DND-41 (cell line): ENCODE measurements around the gene LRRC43.

Experiments used
- ATAC-seq: fragments of 200-7000 bp; cut with Tn5 transposase; 3 replicates; pipeline ENCODE4 v1.9.1; 2021; ENCODE audit warnings: low read depth; ENCODE audit not compliant: insufficient read depth
- DNase-seq: peaks from one replicate; pipeline ENCODE4 v3.0.0-alpha.2; 2020
- H2AFZ ChIP-seq: 2 replicates; pipeline ENCODE4 v1.6.0; 2012; ENCODE audit warnings: low read depth, low read length
- H3K27ac ChIP-seq: 2 replicates; pipeline ENCODE4 v1.5.1; 2012; ENCODE audit warnings: low read length, inconsistent platforms
- H3K27me3 ChIP-seq: fragments of 200-600 bp; sonication (generic); 2 replicates; pipeline ENCODE4 v1.6.0; 2012; ENCODE audit warnings: low read length, mild to moderate bottlenecking, inconsistent platforms; ENCODE audit not compliant: insufficient read depth, poor library complexity
- H3K36me3 ChIP-seq: 2 replicates; pipeline ENCODE4 v1.5.1; 2012; ENCODE audit warnings: low read length, inconsistent platforms; ENCODE audit not compliant: insufficient read depth
- H3K4me1 ChIP-seq: 2 replicates; pipeline ENCODE4 v1.5.1; 2012; ENCODE audit warnings: mild to moderate bottlenecking, low read length; ENCODE audit not compliant: insufficient read depth
- H3K4me2 ChIP-seq: 2 replicates; pipeline ENCODE4 v1.6.0; 2012; ENCODE audit warnings: mild to moderate bottlenecking, moderate library complexity, low read length, inconsistent platforms; ENCODE audit not compliant: insufficient read depth
- H3K4me3 ChIP-seq, 2 experiments: fragments of 200-600 bp in 1 of 2; shearing (Covaris generic) in 1 of 2; 2 replicates each; pipeline ENCODE4 v1.5.1; 2012 to 2016; ENCODE audit warnings: inconsistent platforms in 2 of 2, low read length in 2 of 2, mild to moderate bottlenecking in 2 of 2, low read depth in 1 of 2, moderate library complexity in 1 of 2
- H3K79me2 ChIP-seq: 2 replicates; pipeline ENCODE4 v1.6.0; 2012; ENCODE audit warnings: low read length, inconsistent platforms; ENCODE audit not compliant: insufficient read depth
- H3K9ac ChIP-seq: 2 replicates; pipeline ENCODE4 v1.6.0; 2012; ENCODE audit warnings: low read depth, mild to moderate bottlenecking, inconsistent platforms, low read length, moderate library complexity
- H3K9me3 ChIP-seq: 2 replicates; pipeline ENCODE4 v1.5.1; 2012; ENCODE audit warnings: low read length, moderate library complexity, mild to moderate bottlenecking, inconsistent platforms; ENCODE audit not compliant: insufficient read depth, severe bottlenecking
- H4K20me1 ChIP-seq: 2 replicates; pipeline ENCODE4 v1.6.0; 2012; ENCODE audit warnings: low read length; ENCODE audit not compliant: insufficient read depth
- CTCF ChIP-seq: IDR thresholded peaks from 2 replicates; pipeline ENCODE4 v1.5.1; 2012; ENCODE audit warnings: borderline replicate concordance, low read length, moderate library complexity, mild to moderate bottlenecking; ENCODE audit not compliant: poor library complexity, severe bottlenecking; ENCODE audit errors: extremely low read depth
- EZH2 ChIP-seq: IDR thresholded peaks from 3 replicates; pipeline ENCODE4 v1.6.1; 2012; ENCODE audit warnings: borderline replicate concordance, low read depth, mild to moderate bottlenecking, moderate library complexity, low read length, inconsistent platforms; ENCODE audit not compliant: severe bottlenecking

The LRRC43 gene

GRCh38 chr12:122192441-122192840, 9.5 kb downstream of the LRRC43 start:
- Histone ChIP-seq H3K27me3 (peaks cover 1% of the 10 kb centered on the region), H3K4me2 (no peak overlapping the region), H2AFZ (no peak overlapping the region), H3K9me3 (no peaks in the 10 kb centered on the region), H3K27ac (no peak overlapping the region), H3K9ac (no peak overlapping the region), H4K20me1 (no peaks in the 10 kb centered on the region), H3K36me3 (no peaks in the 10 kb centered on the region), H3K4me3 (no peak overlapping the region), H3K79me2 (no peaks in the 10 kb centered on the region), H3K4me1 (no peaks in the 10 kb centered on the region)
- TF ChIP-seq EZH2 = no peak
- TF ChIP-seq CTCF = no peak
- DNase-seq = no peak
- ATAC-seq = no peak

GRCh38 chr12:122194804-122195203, 11.9 kb downstream of the LRRC43 start:
- TF ChIP-seq EZH2 = no peak
- TF ChIP-seq CTCF = no peak
- Histone ChIP-seq H2AFZ (no peak overlapping the region), H3K27ac (no peak overlapping the region), H3K36me3 (no peaks in the 10 kb centered on the region), H3K9ac (no peak overlapping the region), H3K4me3 (no peak overlapping the region), H4K20me1 (no peaks in the 10 kb centered on the region), H3K27me3 (peaks cover 3% of the 10 kb centered on the region), H3K4me2 (no peak overlapping the region), H3K4me1 (no peaks in the 10 kb centered on the region), H3K79me2 (no peaks in the 10 kb centered on the region), H3K9me3 (no peaks in the 10 kb centered on the region)
- DNase-seq (no peak), ATAC-seq (no peak)

GRCh38 chr12:122195405-122195804, 12.5 kb downstream of the LRRC43 start:
- Histone ChIP-seq H3K9ac (no peak overlapping the region), H3K27me3 (peaks cover 3% of the 10 kb centered on the region), H3K4me2 (no peak overlapping the region), H3K4me3 (no peak overlapping the region), H2AFZ (no peak overlapping the region), H3K36me3 (no peaks in the 10 kb centered on the region), H3K79me2 (no peaks in the 10 kb centered on the region), H3K27ac (no peak overlapping the region), H4K20me1 (no peaks in the 10 kb centered on the region), H3K4me1 (no peaks in the 10 kb centered on the region), H3K9me3 (no peaks in the 10 kb centered on the region)
- TF ChIP-seq CTCF (no peak), EZH2 (no peak)
- DNase-seq (no peak), ATAC-seq (no peak)

GRCh38 chr12:122197612-122197966, 14.7 kb downstream of the LRRC43 start:
- H3K27ac ChIP-seq = no peak overlapping the region
- no peaks in the 10 kb centered on the region for H3K4me1 ChIP-seq
- H3K4me2 ChIP-seq = no peak overlapping the region
- no peaks in the 10 kb centered on the region for H3K36me3 ChIP-seq
- H4K20me1 ChIP-seq = no peaks in the 10 kb centered on the region
- H3K9me3 ChIP-seq = no peaks in the 10 kb centered on the region
- no peaks in the 10 kb centered on the region for H3K79me2 ChIP-seq
- no peak overlapping the region for H2AFZ ChIP-seq
- H3K27me3 ChIP-seq = peaks cover 3% of the 10 kb centered on the region
- ATAC-seq (no peak), DNase-seq (no peak)
- no peak overlapping the region for H3K9ac ChIP-seq
- H3K4me3 ChIP-seq = no peak overlapping the region
- TF ChIP-seq CTCF (no peak), EZH2 (no peak)
